ENCODE measurements around the gene SUGCT.

Gene SUGCT

GRCh38 chr7:40483630-40484029 lies 348.8 kb downstream of the SUGCT start:
- DNase-seq = no peak

GRCh38 chr7:40489844-40490602 lies 355.2 kb downstream of the SUGCT start:
- no peak for DNase-seq

DNA sequence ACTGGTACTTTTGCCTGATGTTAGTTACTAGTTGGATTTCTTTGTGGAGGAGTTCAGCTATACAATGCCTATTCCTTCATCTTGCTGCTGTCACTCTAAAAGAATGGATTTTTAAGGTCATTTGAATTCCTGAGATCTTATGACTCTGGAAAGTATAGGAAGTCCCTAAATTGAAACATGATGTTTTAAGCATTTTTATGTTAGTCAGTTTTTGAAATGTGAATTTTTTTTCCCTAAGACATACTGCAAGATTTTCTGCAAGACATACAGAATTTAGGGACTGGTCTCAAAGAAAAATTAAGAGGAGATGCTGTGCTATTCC lies 355.8 kb downstream of the SUGCT start:
- DNase-seq = no peak

DNA sequence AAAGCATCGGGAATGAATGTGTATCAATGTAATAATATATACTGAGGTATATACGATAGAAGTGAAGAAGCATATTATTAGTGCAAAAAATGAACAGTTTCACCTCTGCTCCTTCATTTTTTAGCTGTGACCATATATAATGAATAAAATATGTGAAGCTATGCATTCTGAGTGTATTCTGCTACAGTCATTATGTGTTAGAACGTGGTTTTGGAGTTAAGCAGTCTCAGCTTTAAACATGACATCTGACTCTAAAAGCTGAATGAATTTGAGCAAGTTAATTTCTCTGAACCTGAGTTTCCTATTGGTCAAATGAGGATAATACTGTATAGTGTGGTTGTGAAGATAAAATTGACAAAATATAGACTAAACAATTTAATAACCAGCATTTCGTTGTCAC lies 358.1 kb downstream of the SUGCT start:
- DNase-seq = no peak

GRCh38 chr7:40493609-40494051 lies 358.8 kb downstream of the SUGCT start:
- no peak for DNase-seq

- DNase-seq = no peak
These were observed 364.2 kb downstream of the SUGCT start for GRCh38 chr7:40498924-40499510.

GRCh38 chr7:40499718-40500117 lies 364.9 kb downstream of the SUGCT start:
- DNase-seq = no peak

DNA sequence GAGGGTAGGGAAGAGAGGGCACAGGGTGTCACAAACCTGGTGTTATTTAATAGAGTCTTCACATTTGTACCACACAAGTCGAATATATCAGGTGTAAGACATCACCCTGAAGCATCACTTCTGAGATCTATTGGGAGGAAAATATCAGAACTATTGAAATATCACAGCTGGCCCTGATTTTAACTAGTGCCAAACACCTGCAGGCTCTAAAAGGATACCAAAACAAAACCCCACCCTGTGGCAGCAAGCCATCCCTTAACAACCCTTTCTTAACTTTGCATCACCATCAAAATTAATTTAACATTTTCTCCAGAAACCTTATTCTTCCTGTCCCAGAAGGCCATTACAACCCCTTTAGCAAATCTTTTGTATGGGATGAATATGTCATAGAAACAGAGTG lies 365.4 kb downstream of the SUGCT start:
- DNase-seq = no peak

GRCh38 chr7:40502359-40502758 lies 367.6 kb downstream of the SUGCT start:
- DNase-seq = no peak

GRCh38 chr7:40506158-40506557 lies 371.4 kb downstream of the SUGCT start:
- DNase-seq = no peak

- no peak for DNase-seq
These were observed 372.4 kb downstream of the SUGCT start for GRCh38 chr7:40507166-40507565.

DNA sequence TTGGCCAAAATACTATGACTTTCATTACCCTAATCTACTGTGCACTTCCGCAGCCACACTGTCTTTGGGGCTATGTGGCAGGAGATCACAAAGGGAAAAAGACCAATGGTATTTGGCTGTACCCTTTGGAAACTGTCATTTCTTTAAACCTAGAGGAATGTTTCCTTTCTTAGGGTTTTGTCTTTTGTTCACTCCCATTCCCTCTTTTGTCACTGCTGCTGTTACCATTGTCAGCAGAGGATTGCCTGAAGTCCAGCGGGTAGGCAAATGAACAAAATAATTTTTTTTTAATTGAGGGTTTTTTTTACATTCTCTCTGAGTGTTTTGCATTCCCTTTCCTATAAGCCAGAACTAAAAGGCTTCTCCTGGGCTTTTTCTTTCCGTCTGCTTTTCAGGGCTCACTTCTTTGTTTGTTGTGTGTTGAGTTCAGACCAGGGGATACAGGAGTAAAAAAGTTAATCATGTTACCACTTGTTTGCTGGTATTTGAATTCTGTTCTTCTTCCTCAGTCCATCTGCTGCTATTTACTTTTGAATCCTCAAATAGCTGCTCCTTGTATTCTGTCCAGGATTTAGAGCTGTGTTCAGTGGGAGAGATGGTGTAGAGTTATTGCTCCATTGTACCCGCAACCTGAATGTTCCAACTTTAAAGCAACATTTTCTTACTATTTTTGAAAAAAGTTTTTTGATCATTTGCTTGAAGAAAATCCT lies 374.6 kb downstream of the SUGCT start:
- no peak for DNase-seq

- no peak for DNase-seq
These were observed 381.6 kb downstream of the SUGCT start for GRCh38 chr7:40516376-40516775.

GRCh38 chr7:40519009-40519408 lies 384.2 kb downstream of the SUGCT start:
- no peak for DNase-seq

DNA sequence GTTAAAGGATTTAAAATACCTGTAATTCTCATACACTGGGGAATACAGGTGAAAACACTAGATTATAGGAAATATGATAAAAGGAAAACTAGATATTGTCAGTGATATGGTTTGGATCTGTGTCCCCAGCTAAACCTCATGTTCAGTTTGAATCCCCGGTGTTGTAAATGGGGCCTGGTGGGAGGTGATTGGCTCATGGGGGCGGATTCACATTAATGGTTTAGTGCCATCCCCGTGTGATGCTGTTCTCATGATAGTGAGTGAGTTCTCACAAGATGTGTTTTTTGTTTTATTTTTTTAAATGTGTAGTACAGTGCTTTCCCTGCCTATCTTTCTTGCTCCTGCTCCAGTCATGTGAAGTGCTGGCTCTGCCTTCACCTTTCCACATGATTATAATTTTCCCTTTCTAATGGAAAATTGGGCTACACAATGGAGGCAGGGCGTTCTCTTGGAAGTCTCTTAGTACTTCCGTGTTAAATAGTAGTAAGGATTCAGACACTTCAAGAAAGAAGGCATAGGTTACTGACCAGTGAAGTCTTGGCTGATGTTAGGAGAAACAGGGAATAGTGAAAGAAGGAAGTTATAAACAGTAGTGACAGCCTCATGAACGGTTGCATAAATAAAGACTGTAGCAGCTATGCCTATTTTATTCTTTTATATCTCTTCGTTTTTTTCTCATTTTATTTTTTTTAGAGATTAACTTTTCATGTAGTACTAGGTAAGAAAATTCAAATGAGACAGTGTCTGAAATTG lies 386.4 kb downstream of the SUGCT start:
- DNase-seq = no peak

DNA sequence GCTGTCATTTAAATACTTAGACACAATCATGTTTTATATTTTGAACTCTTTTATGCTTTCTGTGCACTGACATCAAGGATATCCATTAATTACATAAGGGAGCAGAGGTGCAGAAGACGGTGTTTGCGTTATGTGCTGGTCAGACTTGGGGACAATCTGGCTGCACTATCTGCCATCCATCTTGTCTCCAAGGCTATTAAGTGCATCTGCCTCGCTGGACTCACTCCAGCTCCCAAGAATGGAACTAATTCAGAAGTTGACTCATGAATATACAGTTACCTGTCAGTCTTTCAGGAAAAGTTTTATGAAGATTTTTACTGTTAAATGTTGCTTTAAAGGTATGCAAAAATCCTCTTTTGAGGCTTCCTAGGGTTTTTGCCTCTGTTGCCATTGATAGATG lies 391.0 kb downstream of the SUGCT start:
- no peak for DNase-seq

DNA sequence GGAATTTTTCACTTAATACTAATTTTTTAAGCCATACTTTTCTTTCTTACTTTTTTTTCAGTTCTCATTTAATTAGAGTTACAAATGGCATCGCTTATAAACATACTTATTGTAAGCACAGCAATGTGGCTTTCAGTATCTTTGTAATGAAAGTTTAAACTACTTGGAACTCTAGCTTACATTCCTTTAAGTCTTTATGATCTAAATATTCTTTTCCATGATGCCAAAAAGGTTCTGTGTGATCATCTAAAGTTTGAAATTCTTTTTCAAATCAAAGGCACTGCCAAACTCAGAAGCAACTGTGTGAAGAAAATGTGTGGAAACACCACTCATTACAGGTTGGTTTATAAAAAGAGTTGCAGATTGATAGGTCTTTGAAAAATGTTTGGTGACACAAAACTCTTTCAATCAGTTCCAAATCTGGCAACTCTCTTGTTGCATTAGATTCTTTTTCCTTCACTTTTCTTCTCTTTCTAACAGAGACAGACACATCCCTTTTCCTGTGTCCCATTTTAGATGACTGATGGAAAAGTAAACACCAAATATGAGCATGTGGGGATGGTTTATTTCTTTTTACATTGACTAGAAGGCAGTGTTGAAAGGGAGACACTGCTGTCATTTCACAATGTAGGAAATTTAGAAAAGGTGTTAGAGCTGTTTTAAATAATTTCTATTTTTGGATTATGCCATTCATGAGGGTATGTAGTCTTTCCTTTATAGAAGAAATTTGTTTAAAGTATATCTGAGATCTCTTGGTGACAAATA lies 392.3 kb downstream of the SUGCT start:
- no peak for DNase-seq

DNA sequence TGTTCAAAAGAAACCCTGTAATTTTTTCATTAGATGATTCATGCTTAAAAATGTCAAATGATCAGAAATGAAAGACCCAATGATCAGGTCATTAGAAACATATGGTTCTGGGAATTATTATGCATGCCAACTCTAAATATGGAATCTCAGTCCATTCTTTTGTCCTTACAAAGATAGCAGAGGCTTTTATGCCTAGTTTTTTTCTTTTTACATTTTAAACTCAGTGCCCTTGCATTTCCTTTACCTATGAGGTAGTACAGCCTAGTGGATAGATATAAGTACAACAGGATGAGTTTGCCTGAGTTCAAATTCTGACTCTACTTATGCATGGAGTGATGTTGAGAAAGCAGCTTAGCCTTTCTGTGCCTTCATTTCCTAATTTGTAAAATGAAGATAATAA lies 392.9 kb downstream of the SUGCT start:
- no peak for DNase-seq

DNA sequence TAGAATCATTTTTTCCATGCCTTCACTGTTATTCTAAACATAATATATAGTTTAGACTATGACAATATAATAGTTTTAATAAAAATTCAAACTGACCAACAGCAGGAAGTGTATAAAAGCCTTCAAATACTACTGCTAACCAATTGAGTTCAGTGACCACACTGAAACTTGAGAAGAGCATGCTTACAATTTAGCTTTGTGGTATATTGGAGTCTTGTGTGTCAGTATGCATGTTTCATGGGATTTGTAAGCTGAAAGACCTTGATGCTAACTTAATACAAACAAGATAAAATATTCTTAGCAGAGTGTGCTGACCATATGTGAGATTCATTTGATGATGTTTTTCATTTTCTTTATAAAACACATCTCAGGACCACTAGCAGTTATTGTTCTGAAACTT lies 395.5 kb downstream of the SUGCT start:
- DNase-seq = no peak

- no peak for DNase-seq
These were observed 397.2 kb downstream of the SUGCT start for GRCh38 chr7:40531956-40532355.

- no peak for DNase-seq
These were observed 400.9 kb downstream of the SUGCT start for GRCh38 chr7:40535678-40536077.

DNA sequence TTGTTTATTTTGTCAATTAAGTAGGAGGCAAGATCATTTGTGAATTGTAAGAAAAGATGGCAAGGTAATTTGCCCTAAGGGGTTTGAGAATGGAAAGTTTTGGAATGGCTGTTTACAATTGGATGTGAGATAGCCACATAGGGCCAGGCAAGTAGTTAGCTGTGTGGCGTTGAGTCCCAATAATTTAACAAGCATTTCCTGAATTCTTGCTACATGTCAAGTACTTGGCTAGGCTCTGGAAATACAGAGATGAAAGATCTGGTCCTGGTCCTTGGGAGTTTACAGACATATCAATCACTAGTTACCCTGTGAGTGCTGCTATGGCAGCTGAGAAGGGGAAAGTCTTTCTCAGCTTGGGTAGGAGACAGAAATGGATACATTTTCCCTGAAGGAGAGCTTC lies 401.6 kb downstream of the SUGCT start:
- DNase-seq = no peak

DNA sequence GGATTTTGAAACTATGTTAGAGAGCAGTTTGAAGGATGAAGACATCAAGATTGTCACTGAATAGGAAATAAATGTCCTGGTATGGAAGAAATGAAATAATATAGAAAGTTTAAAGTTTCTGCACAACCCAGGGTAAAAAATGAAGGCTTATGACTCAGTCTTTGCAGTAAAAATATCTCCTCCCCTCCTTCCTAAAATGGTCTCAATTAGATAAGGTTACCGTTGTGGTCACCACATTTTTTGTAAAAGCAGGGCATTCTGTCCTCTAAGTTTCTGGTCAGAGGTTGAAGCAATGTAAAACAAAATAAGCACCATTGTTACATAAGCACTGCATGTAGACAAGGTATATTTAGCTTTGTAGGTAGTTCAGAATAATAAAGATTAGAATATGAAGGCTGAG lies 403.5 kb downstream of the SUGCT start:
- DNase-seq = no peak
